ENCODE data around the gene HNRNPF.

GRCh38 chr10:43421519-43421918 is 12.5 kb upstream of the HNRNPF start:
- TF ChIP-seq, protein P1, sequence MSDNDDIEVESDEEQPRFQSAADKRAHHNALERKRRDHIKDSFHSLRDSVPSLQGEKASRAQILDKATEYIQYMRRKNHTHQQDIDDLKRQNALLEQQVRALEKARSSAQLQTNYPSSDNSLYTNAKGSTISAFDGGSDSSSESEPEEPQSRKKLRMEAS (IDR thresholded peaks at IDR 0.05; ENCODE audit: low read depth, low read length): no peak
- no peak for TF ChIP-seq CTCF (IDR thresholded peaks at IDR 0.05; ENCODE audit: low read depth, low read length)
